ENCODE data around the gene MTMR3.

DNA sequence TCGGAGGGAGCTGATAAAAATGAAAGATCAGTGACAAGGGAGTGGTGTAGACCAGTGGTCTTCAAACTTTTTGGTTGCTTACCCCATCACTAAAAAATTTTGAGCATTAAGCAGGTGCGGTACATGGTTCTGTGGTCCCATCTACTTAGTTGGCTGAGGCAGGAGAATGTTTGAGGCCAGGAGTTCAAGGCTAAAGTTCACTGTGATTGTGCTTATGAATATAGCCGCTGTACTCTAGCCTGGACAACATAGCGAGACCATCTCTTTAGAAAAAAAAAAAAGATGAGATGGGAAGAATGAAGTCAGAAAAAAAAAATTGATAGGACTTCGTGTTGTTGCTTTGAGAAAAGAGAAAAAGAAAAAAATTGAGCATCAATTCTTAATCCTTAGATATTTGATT, 7.8 kb downstream of the MTMR3 start:
- TF ChIP-seq EZH2 (IDR thresholded peaks at IDR 0.05), result no peak
- TF ChIP-seq, protein P1, sequence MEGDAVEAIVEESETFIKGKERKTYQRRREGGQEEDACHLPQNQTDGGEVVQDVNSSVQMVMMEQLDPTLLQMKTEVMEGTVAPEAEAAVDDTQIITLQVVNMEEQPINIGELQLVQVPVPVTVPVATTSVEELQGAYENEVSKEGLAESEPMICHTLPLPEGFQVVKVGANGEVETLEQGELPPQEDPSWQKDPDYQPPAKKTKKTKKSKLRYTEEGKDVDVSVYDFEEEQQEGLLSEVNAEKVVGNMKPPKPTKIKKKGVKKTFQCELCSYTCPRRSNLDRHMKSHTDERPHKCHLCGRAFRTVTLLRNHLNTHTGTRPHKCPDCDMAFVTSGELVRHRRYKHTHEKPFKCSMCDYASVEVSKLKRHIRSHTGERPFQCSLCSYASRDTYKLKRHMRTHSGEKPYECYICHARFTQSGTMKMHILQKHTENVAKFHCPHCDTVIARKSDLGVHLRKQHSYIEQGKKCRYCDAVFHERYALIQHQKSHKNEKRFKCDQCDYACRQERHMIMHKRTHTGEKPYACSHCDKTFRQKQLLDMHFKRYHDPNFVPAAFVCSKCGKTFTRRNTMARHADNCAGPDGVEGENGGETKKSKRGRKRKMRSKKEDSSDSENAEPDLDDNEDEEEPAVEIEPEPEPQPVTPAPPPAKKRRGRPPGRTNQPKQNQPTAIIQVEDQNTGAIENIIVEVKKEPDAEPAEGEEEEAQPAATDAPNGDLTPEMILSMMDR (IDR thresholded peaks at IDR 0.05), result no peak
- TF ChIP-seq EZH2phosphoT487 (IDR thresholded peaks at IDR 0.05), result no peak

Data from neural progenitor cell (in vitro differentiated cells).